Brain microvascular endothelial cell (primary cell): ENCODE data around the gene CFAP20DC.

ENCODE experiments used
- DNase-seq: peaks from one replicate; pipeline ENCODE4 v3.0.0-alpha.2; 2020
- H3K27ac ChIP-seq: fragments of 250-450 bp; sonication (Bioruptor Pico); 2 replicates; pipeline ENCODE4 v1.5.1; 2020; ENCODE audit warnings: mild to moderate bottlenecking, moderate library complexity
- H3K27me3 ChIP-seq: fragments of 250-450 bp; sonication (Bioruptor Pico); replicated peaks from 2 replicates; pipeline ENCODE4 v1.5.1; 2020; ENCODE audit warnings: mild to moderate bottlenecking
- H3K36me3 ChIP-seq: fragments of 250-450 bp; sonication (Bioruptor Pico); replicated peaks from 2 replicates; pipeline ENCODE4 v1.5.1; 2020; ENCODE audit warnings: mild to moderate bottlenecking
- H3K4me3 ChIP-seq: 2 replicates; pipeline ENCODE4 v1.5.1; 2011; ENCODE audit warnings: low read depth, mild to moderate bottlenecking, control low read depth, low read length, moderate library complexity
- CTCF ChIP-seq: IDR thresholded peaks from 2 replicates; pipeline ENCODE4 v1.5.1; 2011; ENCODE audit warnings: low read depth, mild to moderate bottlenecking, moderate library complexity, low read length, control low read depth, inconsistent platforms; ENCODE audit errors: missing control alignments
- in situ Hi-C: cut with HindIII; loops from 2 replicates; pipeline ENCODE4 v1.10.0; 2017; ENCODE audit warnings: low sequenced_read_pairs, low pct_ligation_motif_present

The CFAP20DC gene

GRCh38 chr3:59084583-59084982, 34.8 kb upstream of the CFAP20DC start:
- H3K36me3 ChIP-seq = no peaks in the 10 kb centered on the region
- H3K27ac ChIP-seq = no peak overlapping the region
- no peak for TF ChIP-seq CTCF
- H3K4me3 ChIP-seq = no peak overlapping the region
- H3K27me3 ChIP-seq = no peaks in the 10 kb centered on the region
- in situ Hi-C loops = no loop called here
- no peak for DNase-seq

GRCh38 chr3:59082106-59082505, 32.3 kb upstream of the CFAP20DC start:
- in situ Hi-C loops = no loop called here
- Histone ChIP-seq H3K27ac (no peak overlapping the region), H3K36me3 (no peaks in the 10 kb centered on the region), H3K4me3 (no peak overlapping the region), H3K27me3 (no peaks in the 10 kb centered on the region)
- DNase-seq = no peak
- TF ChIP-seq CTCF = no peak

- Histone ChIP-seq H3K27ac (no peak overlapping the region), H3K36me3 (no peaks in the 10 kb centered on the region), H3K27me3 (no peaks in the 10 kb centered on the region), H3K4me3 (no peak overlapping the region)
- DNase-seq = no peak
- no peak for TF ChIP-seq CTCF
- in situ Hi-C loops = no loop called here
Observed at GRCh38 chr3:59081071-59081470, 31.2 kb upstream of the CFAP20DC start.

- Histone ChIP-seq H3K27me3 (no peaks in the 10 kb centered on the region), H3K27ac (no peak overlapping the region), H3K36me3 (no peaks in the 10 kb centered on the region), H3K4me3 (no peak overlapping the region)
- no peak for TF ChIP-seq CTCF
- DNase-seq = no peak
- in situ Hi-C loops = no loop called here
Observed at GRCh38 chr3:59079962-59080361, 30.1 kb upstream of the CFAP20DC start.

GRCh38 chr3:59074764-59075163, 24.9 kb upstream of the CFAP20DC start:
- H3K36me3 ChIP-seq = no peaks in the 10 kb centered on the region
- H3K27me3 ChIP-seq = no peaks in the 10 kb centered on the region
- H3K27ac ChIP-seq = no peak overlapping the region
- no peak for DNase-seq
- H3K4me3 ChIP-seq = no peak overlapping the region
- in situ Hi-C loops = no loop called here
- no peak for TF ChIP-seq CTCF

- Histone ChIP-seq H3K27me3 (no peaks in the 10 kb centered on the region), H3K27ac (no peak overlapping the region), H3K4me3 (no peak overlapping the region), H3K36me3 (no peaks in the 10 kb centered on the region)
- in situ Hi-C loops = no loop called here
- TF ChIP-seq CTCF = no peak
- no peak for DNase-seq
Observed at GRCh38 chr3:59072681-59073080, 22.9 kb upstream of the CFAP20DC start.
